ENCODE measurements around the gene TLK2.

GRCh38 chr17:62650587-62650986 is 172.0 kb downstream of the TLK2 start:
- TF ChIP-seq EP300 (IDR thresholded peaks at IDR 0.05), result no peak
- no peak for TF ChIP-seq POLR2A (IDR thresholded peaks at IDR 0.05)
